Brain microvascular endothelial cell (primary cell): Measurements from ENCODE around the gene AHNAK2.
"Not testable (repeated sequence)": the region's sequence is repeated elsewhere in the genome, so short reads cannot be mapped to it uniquely, and the experiment has no call there.

ENCODE experiments used
- DNase-seq: peaks from one replicate; pipeline ENCODE4 v3.0.0-alpha.2; 2020
- H3K27ac ChIP-seq: fragments of 250-450 bp; sonication (Bioruptor Pico); 2 replicates; pipeline ENCODE4 v1.5.1; 2020; ENCODE audit warnings: mild to moderate bottlenecking, moderate library complexity
- H3K27me3 ChIP-seq: fragments of 250-450 bp; sonication (Bioruptor Pico); replicated peaks from 2 replicates; pipeline ENCODE4 v1.5.1; 2020; ENCODE audit warnings: mild to moderate bottlenecking
- H3K36me3 ChIP-seq: fragments of 250-450 bp; sonication (Bioruptor Pico); replicated peaks from 2 replicates; pipeline ENCODE4 v1.5.1; 2020; ENCODE audit warnings: mild to moderate bottlenecking
- H3K4me3 ChIP-seq: 2 replicates; pipeline ENCODE4 v1.5.1; 2011; ENCODE audit warnings: low read depth, mild to moderate bottlenecking, control low read depth, low read length, moderate library complexity
- in situ Hi-C: cut with HindIII; loops from 2 replicates; pipeline ENCODE4 v1.10.0; 2017; ENCODE audit warnings: low sequenced_read_pairs, low pct_ligation_motif_present
- TF ChIP-seq, protein P1 (sequence below): IDR thresholded peaks from 2 replicates; pipeline ENCODE4 v1.5.1; 2011; ENCODE audit warnings: low read depth, mild to moderate bottlenecking, moderate library complexity, low read length, control low read depth, inconsistent platforms; ENCODE audit errors: missing control alignments

AHNAK2 gene

DNA sequence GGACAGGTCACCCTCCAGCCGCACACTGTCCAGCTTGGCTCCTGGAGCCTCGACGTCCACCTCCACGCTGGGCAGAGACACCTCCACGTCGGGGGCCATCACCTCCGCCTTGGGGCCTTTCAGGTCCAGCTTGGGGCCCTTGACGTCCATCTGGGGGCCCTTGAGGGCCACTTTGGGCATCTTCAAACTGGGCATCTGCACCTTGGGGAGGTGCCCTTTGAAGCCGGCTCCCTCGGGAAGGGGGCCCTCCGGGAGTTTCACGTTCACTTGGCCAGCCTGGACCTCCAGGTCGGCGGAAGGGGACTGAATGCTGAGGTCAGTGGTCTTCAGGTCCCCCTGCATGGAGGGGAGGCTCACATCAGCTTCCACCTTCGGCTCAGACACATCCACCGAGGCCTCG, 28.2 kb downstream of the AHNAK2 start:
- TF ChIP-seq, protein P1, sequence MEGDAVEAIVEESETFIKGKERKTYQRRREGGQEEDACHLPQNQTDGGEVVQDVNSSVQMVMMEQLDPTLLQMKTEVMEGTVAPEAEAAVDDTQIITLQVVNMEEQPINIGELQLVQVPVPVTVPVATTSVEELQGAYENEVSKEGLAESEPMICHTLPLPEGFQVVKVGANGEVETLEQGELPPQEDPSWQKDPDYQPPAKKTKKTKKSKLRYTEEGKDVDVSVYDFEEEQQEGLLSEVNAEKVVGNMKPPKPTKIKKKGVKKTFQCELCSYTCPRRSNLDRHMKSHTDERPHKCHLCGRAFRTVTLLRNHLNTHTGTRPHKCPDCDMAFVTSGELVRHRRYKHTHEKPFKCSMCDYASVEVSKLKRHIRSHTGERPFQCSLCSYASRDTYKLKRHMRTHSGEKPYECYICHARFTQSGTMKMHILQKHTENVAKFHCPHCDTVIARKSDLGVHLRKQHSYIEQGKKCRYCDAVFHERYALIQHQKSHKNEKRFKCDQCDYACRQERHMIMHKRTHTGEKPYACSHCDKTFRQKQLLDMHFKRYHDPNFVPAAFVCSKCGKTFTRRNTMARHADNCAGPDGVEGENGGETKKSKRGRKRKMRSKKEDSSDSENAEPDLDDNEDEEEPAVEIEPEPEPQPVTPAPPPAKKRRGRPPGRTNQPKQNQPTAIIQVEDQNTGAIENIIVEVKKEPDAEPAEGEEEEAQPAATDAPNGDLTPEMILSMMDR, result no peak
- Histone ChIP-seq H3K27ac (no peak overlapping the region), H3K36me3 (peaks cover 6% of the 10 kb centered on the region), H3K4me3 (no peak overlapping the region), H3K27me3 (no peaks in the 10 kb centered on the region)
- no peak for DNase-seq
- in situ Hi-C loops, result no loop called here

DNA sequence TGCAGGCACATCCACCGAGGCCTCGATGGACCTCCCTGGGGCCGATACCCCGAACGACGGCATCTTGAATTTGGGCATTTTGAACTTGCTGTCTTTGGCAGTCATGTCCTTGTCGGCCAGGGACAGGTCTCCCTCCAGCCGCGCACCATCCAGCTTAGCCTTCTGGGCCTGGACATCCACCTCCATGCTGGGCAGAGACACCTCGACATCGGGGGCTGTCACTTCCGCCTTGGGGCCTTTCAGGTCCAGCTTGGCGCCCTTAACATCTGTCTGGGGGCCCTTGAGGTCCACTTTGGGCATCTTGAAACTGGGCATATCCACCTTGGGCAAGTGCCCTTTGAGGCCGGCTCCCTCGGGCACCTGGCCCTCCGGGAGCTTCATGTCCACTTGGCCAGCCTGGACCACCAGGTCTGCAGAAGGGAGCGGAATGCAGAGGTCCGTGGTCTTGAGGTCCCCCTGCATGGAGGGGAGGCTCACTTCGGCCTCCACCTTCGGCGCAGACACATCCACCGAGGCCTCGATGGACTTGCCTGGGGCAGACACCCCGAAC, 28.7 kb downstream of the AHNAK2 start:
- H3K27ac ChIP-seq, DNase-seq, H3K4me3 ChIP-seq, H3K27me3 ChIP-seq, H3K36me3 ChIP-seq, in situ Hi-C loops: not testable (repeated sequence)

DNA sequence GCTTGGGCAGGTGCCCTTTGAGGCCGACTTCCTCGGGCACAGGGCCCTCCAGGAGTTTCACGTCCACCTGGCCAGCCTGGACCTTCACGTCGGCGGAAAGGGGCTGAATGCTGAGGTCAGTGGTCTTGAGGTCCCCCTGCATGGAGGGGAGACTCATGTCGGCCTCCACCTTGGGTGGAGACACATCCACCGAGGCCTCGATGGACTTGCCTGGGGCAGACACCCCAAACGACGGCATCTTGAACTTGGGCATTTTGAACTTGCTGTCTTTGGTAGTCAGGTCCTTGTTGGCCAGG, 29.5 kb downstream of the AHNAK2 start:
- in situ Hi-C loops, result no loop called here
- peaks cover 2% of the 10 kb centered on the region for H3K36me3 ChIP-seq

DNA sequence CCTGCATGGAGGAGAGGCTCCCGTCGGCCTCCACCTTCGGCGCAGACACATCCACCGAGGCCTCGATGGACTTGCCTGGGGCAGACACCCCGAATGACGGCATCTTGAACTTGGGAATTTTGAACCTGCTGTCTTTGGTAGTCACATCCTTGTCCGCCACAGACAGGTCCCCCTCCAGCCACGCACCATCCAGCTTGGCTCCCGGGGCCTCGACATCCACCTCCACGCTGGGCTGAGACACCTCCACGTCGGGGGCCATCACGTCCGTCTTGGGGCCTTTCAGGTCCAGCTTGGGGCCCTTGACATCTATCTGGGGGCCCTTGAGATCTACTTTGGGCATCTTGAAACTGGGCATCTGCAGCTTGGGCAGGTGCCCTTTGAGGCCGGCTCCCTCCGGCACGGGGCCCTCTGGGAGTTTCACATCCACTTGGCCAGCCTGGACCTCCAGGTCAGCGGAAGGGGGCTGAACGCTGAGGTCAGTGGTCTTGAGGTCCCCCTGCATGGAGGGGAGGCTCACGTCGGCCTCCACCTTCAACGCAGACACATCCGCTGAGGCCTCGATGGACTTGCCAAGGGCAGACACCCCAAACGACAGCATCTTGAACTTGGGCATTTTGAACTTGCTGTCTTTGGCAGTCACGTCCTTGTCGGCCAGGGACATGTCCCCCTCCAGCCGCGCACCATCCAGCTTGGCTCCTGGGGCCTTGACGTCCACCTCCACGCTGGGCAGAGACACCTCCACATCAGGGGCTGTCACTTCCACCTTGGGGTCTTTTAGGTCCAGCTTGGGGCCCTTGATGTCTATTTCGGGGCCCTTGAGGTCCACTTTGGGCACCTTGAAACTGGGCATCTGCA, 30.1 kb downstream of the AHNAK2 start:
- DNase-seq, H3K4me3 ChIP-seq, in situ Hi-C loops, H3K27me3 ChIP-seq, H3K27ac ChIP-seq, H3K36me3 ChIP-seq: not testable (repeated sequence)

More for the DNA sequence above, 29.5 kb downstream of the AHNAK2 start:
- TF ChIP-seq, protein P1, result no peak
- no peak for DNase-seq
- H3K27me3 ChIP-seq, result no peaks in the 10 kb centered on the region
- H3K4me3 ChIP-seq, result no peak overlapping the region
- H3K27ac ChIP-seq, result no peak overlapping the region

DNA sequence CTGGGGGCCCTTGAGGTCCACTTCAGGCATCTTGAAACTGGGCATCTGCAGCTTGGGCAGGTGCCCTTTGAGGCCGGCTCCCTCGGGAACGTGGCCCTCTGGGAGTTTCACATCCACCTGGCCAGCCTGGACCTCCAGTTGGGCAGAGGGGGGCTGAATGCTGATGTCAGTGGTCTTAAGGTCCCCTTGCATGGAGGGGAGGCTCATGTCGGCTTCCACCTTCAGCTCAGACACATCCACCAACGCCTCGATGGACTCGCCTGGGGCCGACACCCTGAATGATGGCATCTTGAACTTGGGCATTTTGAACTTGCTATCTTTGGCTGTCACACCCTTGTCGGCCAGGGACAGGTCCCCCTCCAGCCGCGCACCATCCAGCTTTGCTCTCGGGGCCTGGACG, 31.0 kb downstream of the AHNAK2 start:
- H3K27me3 ChIP-seq, in situ Hi-C loops, DNase-seq, H3K36me3 ChIP-seq, H3K27ac ChIP-seq, H3K4me3 ChIP-seq: not testable (repeated sequence)

DNA sequence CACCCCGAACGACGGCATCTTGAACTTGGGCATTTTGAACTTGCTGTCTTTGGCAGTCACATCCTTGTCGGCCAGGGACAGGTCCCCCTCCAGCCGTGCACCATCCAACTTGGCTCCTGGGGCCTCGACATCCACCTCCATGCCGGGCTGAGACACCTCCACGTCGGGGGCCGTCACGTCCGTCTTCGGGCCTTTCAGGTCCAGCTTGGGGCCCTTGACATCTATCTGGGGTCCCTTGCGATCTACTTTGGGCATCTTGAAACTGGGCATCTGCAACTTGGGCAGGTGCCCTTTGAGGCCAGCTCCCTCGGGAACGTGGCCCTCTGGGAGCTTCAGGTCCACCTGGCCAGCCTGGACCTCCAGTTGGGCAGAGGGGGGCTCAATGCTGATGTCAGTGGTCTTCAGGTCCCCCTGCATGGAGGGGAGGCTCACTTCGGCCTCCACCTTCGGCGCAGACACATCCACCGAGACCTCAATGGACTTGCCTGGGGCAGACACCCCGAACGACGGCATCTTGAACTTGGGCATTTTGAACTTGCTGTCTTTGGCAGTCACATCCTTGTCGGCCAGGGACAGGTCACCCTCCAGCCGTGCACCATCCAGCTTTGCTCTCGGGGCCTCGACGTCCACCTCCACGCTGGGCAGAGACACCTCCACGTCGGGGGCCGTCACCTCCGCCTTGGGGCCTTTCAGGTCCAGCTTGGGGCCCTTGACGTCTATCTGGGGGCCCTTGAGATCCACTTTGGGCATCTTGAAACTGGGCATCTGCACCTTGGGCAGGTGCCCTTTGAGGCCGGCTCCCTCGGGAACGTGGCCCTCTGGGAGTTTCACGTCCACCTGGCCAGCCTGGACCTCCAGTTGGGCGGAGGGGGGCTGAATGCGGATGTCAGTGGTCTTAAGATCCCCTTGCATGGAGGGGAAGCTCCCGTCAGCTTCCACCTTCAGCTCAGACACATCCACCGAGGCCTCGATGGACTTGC, 31.9 kb downstream of the AHNAK2 start:
- H3K27me3 ChIP-seq, H3K27ac ChIP-seq, DNase-seq, H3K36me3 ChIP-seq, H3K4me3 ChIP-seq, in situ Hi-C loops: not testable (repeated sequence)

DNA sequence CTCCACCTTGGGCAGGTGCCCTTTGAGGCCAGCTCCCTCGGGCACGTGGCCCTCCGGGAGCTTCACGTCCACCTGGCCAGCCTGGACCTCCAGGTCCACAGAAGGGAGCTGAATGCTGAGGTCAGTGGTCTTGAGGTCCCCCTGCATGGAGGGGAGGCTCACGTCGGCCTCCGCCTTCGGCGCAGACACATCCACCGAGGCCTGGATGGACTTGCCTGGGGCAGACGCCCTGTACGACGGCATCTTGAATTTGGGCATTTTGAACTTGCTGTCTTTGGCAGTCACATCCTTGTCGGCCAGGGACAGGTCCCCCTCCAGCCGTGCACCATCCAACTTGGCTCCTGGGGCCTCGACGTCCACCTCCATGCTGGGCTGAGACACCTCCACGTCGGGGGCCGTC, 32.9 kb downstream of the AHNAK2 start:
- in situ Hi-C loops, DNase-seq, H3K27ac ChIP-seq, H3K36me3 ChIP-seq, H3K4me3 ChIP-seq, H3K27me3 ChIP-seq: not testable (repeated sequence)

DNA sequence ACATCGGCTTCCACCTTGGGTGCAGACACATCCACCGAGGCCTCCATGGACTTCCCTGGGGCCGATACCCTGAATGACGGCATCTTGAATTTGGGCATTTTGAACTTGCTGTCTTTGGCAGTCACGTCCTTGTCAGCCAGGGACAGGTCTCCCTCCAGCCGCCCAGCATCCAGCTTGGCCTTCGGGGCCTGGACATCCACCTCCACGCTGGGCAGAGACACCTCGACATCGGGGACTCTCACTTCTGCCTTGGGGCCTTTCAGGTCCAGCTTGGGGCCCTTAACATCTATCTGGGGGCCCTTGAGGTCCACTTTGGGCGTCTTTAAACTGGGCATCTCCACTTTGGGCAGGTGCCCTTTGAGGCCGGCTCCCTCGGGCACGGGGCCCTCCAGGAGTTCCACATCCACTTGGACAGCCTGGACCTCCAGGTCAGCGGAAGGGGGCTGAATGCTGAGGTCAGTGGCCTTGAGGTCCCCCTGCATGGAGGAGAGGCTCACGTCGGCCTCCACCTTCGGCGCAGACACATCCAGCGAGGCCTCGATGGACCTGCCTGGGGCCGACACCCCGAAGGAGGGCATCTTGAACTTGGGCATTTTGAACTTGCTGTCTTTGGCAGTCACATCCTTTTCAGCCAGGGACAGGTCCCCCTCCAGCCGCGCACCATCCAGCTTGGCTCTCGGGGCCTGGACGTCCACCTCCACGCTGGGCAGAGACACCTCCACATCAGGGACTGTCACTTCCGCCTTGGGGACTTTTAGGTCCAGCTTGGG, 33.6 kb downstream of the AHNAK2 start:
- H3K36me3 ChIP-seq, in situ Hi-C loops: not testable (repeated sequence)

DNA sequence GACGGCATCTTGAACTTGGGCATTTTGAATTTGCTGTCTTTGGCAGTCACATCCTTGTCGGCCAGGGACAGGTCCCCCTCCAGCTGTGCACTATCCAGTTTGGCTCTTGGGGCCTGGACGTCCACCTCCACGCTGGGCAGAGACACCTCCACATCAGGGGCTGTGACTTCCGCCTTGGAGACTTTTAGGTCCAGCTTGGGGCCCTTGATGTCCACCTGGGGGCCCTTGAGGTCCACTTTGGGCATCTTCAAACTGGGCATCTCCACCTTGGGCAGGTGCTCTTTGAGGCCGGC, 34.2 kb downstream of the AHNAK2 start:
- H3K27ac ChIP-seq, H3K36me3 ChIP-seq, in situ Hi-C loops, H3K27me3 ChIP-seq, H3K4me3 ChIP-seq, DNase-seq: not testable (repeated sequence)

More for the DNA sequence above, 33.6 kb downstream of the AHNAK2 start:
- not testable (repeated sequence) for H3K27me3 ChIP-seq, H3K4me3 ChIP-seq, H3K27ac ChIP-seq, DNase-seq

DNA sequence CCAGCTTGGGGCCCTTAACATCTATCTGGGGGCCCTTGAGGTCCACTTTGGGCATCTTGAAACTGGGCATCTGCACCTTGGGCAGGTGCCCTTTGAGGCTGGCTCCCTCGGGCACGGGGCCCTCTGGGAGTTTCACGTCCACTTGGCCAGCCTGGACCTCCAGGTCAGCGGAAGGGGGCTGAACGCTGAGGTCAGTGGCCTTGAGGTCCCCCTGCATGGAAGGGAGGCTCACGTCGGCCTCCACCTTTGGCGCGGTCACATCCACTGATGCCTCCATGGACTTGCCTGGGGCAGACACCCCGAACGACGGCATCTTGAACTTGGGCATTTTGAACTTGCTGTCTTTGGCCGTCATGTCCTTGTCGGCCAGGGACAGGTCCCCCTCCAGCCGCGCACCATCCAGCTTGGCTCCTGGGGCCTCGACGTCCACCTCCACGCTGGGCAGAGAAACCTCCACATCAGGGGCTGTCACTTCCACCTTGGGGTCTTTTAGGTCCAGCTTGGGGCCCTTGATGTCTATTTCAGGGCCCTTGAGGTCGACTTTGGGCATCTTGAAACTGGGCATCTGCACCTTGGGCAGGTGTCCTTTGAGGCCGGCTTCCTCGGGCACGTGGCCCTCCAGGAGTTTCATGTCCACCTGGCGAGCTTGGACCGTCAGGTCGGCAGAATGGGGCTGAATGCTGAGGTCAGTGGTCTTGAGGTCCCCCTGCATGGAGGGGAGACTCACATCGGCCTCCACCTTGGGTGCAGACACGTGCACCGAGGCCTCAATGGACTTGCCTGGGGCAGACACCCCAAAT, 34.8 kb downstream of the AHNAK2 start:
- DNase-seq, H3K36me3 ChIP-seq, H3K27me3 ChIP-seq, H3K4me3 ChIP-seq, in situ Hi-C loops, H3K27ac ChIP-seq: not testable (repeated sequence)
